PC-3 (cell line): Measurements from ENCODE around the gene ZNF100. TPM values are rescaled to one million over a fixed set of nuclear protein-coding genes. Genes with fewer than 3 reads are reported as not detected.
"Not testable (repeated sequence)": the region's sequence is repeated elsewhere in the genome, so short reads cannot be mapped to it uniquely, and the experiment has no call there.

Experiments
- ATAC-seq: fragments of 200-7000 bp; cut with Tn5 transposase; 2 replicates; pipeline ENCODE4 v1.9.1; 2020; ENCODE audit warnings: mild to moderate bottlenecking, moderate library complexity
- BruUV-seq: library from RNA; stranded (reverse); fragments of 400-500 nt; replicated peaks from 2 replicates; lab custom pipeline; 2021; lab: Mats Ljungman, UMichigan
- CTCF ChIA-PET: fragments of 300-600 bp; sonication (Branson Sonifier 250); formaldehyde crosslinking; loops from one replicate; lab custom pipeline; 2022; ENCODE audit warnings: antibody characterized with exemption; lab: Charles Lee
- POLR2A ChIA-PET: fragments of 300-600 bp; sonication (Branson Sonifier 250); formaldehyde crosslinking; loops from one replicate; lab custom pipeline; 2022; ENCODE audit warnings: antibody characterized with exemption; ENCODE audit not compliant: unreplicated experiment; lab: Charles Lee
- DNase-seq: peaks from one replicate; pipeline ENCODE4 v3.0.0-alpha.2; 2015
- H2AFZ ChIP-seq: fragments of 300-600 bp; sonication (generic); 2 replicates; pipeline ENCODE4 v1.6.0; 2016; ENCODE audit warnings: antibody characterized with exemption, low read length
- H3F3A ChIP-seq: fragments of 300-600 bp; sonication (generic); one replicate; pipeline ENCODE4 v1.6.0; 2017; ENCODE audit warnings: antibody characterized with exemption, low read length, control low read depth, mild to moderate bottlenecking; ENCODE audit not compliant: unreplicated experiment
- H3K27ac ChIP-seq: fragments of 300-600 bp; sonication (generic); 2 replicates; pipeline ENCODE4 v1.5.1; 2016; ENCODE audit warnings: mild to moderate bottlenecking, low read length
- H3K27me3 ChIP-seq: fragments of 300-600 bp; sonication (generic); 2 replicates; pipeline ENCODE4 v1.6.1; 2016; ENCODE audit warnings: low read length, mixed read lengths
- H3K36me3 ChIP-seq: fragments of 300-600 bp; sonication (generic); 2 replicates; pipeline ENCODE4 v1.6.1; 2016; ENCODE audit warnings: low read depth, mixed run types, low read length, mixed read lengths
- H3K4me1 ChIP-seq: fragments of 300-600 bp; sonication (generic); 2 replicates; pipeline ENCODE4 v1.5.1; 2016; ENCODE audit warnings: low read length; ENCODE audit not compliant: insufficient read depth
- H3K4me2 ChIP-seq: fragments of 300-600 bp; sonication (generic); 2 replicates; pipeline ENCODE4 v1.6.0; 2016; ENCODE audit warnings: low read length
- H3K4me3 ChIP-seq: fragments of 300-600 bp; sonication (generic); 2 replicates; pipeline ENCODE4 v1.5.1; 2016; ENCODE audit warnings: mild to moderate bottlenecking, low read length, mixed read lengths
- H3K79me2 ChIP-seq: fragments of 300-600 bp; sonication (generic); 2 replicates; pipeline ENCODE4 v1.6.1; 2017; ENCODE audit warnings: low read length, mixed read lengths
- H3K9ac ChIP-seq: fragments of 300-600 bp; sonication (generic); 2 replicates; pipeline ENCODE4 v1.6.0; 2016; ENCODE audit warnings: mild to moderate bottlenecking, low read length
- H3K9me2 ChIP-seq: fragments of 300-600 bp; sonication (generic); replicated peaks from 2 replicates; pipeline ENCODE4 v1.6.1; 2016; ENCODE audit warnings: mixed run types, low read length, mixed read lengths
- H3K9me3 ChIP-seq: fragments of 300-600 bp; sonication (generic); 2 replicates; pipeline ENCODE4 v1.6.1; 2016; ENCODE audit warnings: low read length, mixed read lengths
- H4K20me1 ChIP-seq: fragments of 300-600 bp; sonication (generic); 2 replicates; pipeline ENCODE4 v1.6.1; 2016; ENCODE audit warnings: low read length, mixed read lengths
- CTCF ChIP-seq: fragments of 300-600 bp; sonication (generic); conservative IDR thresholded peaks from 2 replicates; pipeline ENCODE4 v1.5.1; 2017; ENCODE audit warnings: antibody characterized with exemption, low read depth, mild to moderate bottlenecking, low read length
- EZH2 ChIP-seq: fragments of 300-600 bp; sonication (generic); IDR thresholded peaks from one replicate; pipeline ENCODE4 v1.6.1; 2017; ENCODE audit warnings: antibody characterized with exemption, mild to moderate bottlenecking, low read length; ENCODE audit not compliant: unreplicated experiment
- EZH2phosphoT487 ChIP-seq: fragments of 300-600 bp; sonication (generic); IDR thresholded peaks from 2 replicates; pipeline ENCODE4 v1.6.1; 2018; ENCODE audit warnings: mild to moderate bottlenecking, antibody characterized with exemption, low read length, borderline replicate concordance
- intact Hi-C: fragments of 100-400 bp; cut with micrococcal nuclease; formaldehyde crosslinking; loops from 2 replicates; pipeline ENCODE4 v1.9.0; 2023
- total RNA-seq: library from RNA; depleted of rRNA; stranded (reverse); fragments of >200 nt; gene quantifications from 2 replicates; pipeline ENCODE4 v1.2.3, GENCODE V29; 2014

The ZNF100 gene
- total RNA-seq, 1 experiment from 2014 or later: 1.7 TPM

DNA sequence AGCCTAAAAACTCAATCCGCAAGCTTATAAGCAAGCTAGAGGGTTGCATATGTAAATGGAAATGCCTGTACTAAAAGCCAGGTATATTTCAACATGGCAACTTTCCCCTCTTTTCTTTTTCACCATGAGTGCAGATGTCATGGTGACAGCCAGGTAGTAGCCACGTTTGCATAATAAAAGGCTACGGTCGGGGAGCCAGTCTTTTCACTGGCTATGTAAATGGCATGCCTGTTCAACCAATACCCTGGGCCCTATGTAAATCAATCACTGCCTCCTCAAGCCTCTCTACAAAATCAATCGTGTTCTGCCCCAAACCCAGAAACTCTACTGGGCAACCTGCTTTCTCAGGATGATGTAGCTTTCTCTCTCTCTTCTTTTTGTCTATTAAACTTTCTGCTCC, 87.4 kb downstream of the ZNF100 start:
- H3K4me3 ChIP-seq: no peak overlapping the region
- H3K79me2 ChIP-seq: no peaks in the 10 kb centered on the region
- ChIA-PET CTCF (no interaction called here), POLR2A (no interaction called here)
- no peaks in the 10 kb centered on the region for H3F3A ChIP-seq
- H3K4me2 ChIP-seq: no peak overlapping the region
- no peaks in the 10 kb centered on the region; the same call in 1 of the 2 replicates for H3K36me3 ChIP-seq
- H3K9me3 ChIP-seq: no peaks in the 10 kb centered on the region; the same call in 1 of the 2 replicates
- intact Hi-C loops: no loop called here
- no peak overlapping the region for H3K9ac ChIP-seq
- no peaks in the 10 kb centered on the region for H3K4me1 ChIP-seq
- no peaks in the 10 kb centered on the region for H3K9me2 ChIP-seq
- H4K20me1 ChIP-seq: no peaks in the 10 kb centered on the region
- no peaks in the 10 kb centered on the region for H3K27me3 ChIP-seq
- no peak overlapping the region for H3K27ac ChIP-seq
- no peak for DNase-seq
- no peak for TF ChIP-seq EZH2phosphoT487
- TF ChIP-seq CTCF: no peak
- TF ChIP-seq EZH2: no peak
- no TSS peak for BruUV-seq
- H2AFZ ChIP-seq: no peak overlapping the region
- ATAC-seq: no peak

DNA sequence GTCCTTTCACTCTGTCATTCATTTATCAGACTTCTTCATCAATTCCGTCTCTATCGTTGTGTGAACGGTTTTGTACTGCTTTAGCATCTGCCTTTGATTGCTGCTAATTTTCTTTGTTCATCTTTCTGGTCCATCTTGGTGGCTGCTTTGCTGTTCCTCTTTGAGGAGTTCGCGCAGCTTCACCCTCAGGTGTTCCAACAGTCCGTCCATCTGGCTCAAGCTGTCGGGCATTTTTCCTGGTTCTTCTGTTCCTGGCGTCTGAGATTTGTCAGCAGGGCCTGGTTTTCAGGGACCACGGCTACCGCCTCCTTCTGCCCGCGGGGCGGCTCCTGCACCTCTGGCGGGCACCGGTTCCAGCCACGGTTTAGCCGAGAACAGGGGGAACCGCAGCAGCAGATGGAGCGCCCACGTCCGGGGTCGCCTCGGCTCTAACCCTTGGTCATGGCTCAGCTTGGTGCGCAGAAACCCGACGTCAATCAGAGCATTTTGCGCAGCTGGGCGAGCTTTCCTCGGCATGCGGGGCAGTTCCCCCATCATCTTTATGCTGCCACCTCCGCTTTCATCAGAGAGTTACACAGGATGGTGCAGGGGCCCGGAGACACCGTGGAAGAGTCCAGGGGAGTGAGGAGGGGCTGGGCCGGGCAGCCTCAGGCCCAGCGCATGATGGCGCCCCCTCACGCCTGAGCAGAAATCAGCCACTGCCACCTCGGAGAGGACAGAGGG, 89.5 kb downstream of the ZNF100 start:
- H3K9ac ChIP-seq: no peak overlapping the region
- no peaks in the 10 kb centered on the region for H3K9me2 ChIP-seq
- ChIA-PET POLR2A (no interaction called here), CTCF (no interaction called here)
- BruUV-seq: no TSS peak
- TF ChIP-seq CTCF: no peak
- no peak for TF ChIP-seq EZH2
- TF ChIP-seq EZH2phosphoT487: no peak
- no peaks in the 10 kb centered on the region for H3F3A ChIP-seq
- H4K20me1 ChIP-seq: no peaks in the 10 kb centered on the region
- H3K9me3 ChIP-seq: no peaks in the 10 kb centered on the region; the same call in 1 of the 2 replicates
- no peak overlapping the region for H3K4me3 ChIP-seq
- ATAC-seq: no peak
- H3K27me3 ChIP-seq: no peaks in the 10 kb centered on the region
- H3K4me2 ChIP-seq: no peak overlapping the region
- H3K27ac ChIP-seq: no peak overlapping the region
- no peaks in the 10 kb centered on the region for H3K79me2 ChIP-seq
- H3K36me3 ChIP-seq: no peaks in the 10 kb centered on the region; the same call in 1 of the 2 replicates
- DNase-seq: no peak
- no peak overlapping the region for H2AFZ ChIP-seq
- intact Hi-C loops: no loop called here
- H3K4me1 ChIP-seq: no peaks in the 10 kb centered on the region

- DNase-seq: no peak
- no peak for ATAC-seq
- BruUV-seq: no TSS peak
- Histone ChIP-seq H2AFZ (no peak overlapping the region), H3K4me2 (no peak overlapping the region), H3K4me1 (no peaks in the 10 kb centered on the region), H3K27ac (no peak overlapping the region), H3F3A (no peaks in the 10 kb centered on the region), H3K79me2 (no peaks in the 10 kb centered on the region), H4K20me1 (no peaks in the 10 kb centered on the region), H3K9me3 (0 out of 2 replicates have a peak, but pooled peaks cover 5% of the 10 kb centered on the region), H3K9me2 (no peaks in the 10 kb centered on the region), H3K36me3 (no peaks in the 10 kb centered on the region), H3K4me3 (no peak overlapping the region), H3K9ac (no peak overlapping the region), H3K27me3 (no peaks in the 10 kb centered on the region)
- TF ChIP-seq CTCF (no peak), EZH2phosphoT487 (no peak), EZH2 (no peak)
- intact Hi-C loops: no loop called here
- ChIA-PET POLR2A (no interaction called here), CTCF (no interaction called here)
Measured at GRCh38 chr19:21674454-21674853, 92.9 kb downstream of the ZNF100 start.

- H3F3A ChIP-seq, ATAC-seq, H4K20me1 ChIP-seq, CTCF ChIA-PET, H3K9me3 ChIP-seq, H3K27me3 ChIP-seq, H3K4me1 ChIP-seq, H3K79me2 ChIP-seq, H3K27ac ChIP-seq, BruUV-seq, H3K4me3 ChIP-seq, H3K9ac ChIP-seq, H3K36me3 ChIP-seq, H2AFZ ChIP-seq, H3K4me2 ChIP-seq, H3K9me2 ChIP-seq, DNase-seq, POLR2A ChIA-PET, intact Hi-C loops: not testable (repeated sequence)
Measured at GRCh38 chr19:21673479-21673878, 93.9 kb downstream of the ZNF100 start.
